PC-3 (cell line): ENCODE results near the gene CEP85L. TPM values are rescaled to one million over a fixed set of nuclear protein-coding genes. Genes with fewer than 3 reads are reported as not detected.
"Not testable (repeated sequence)": the region's sequence is repeated elsewhere in the genome, so short reads cannot be mapped to it uniquely, and the experiment has no call there.

ENCODE experiments used
- ATAC-seq: fragments of 200-7000 bp; cut with Tn5 transposase; 2 replicates; pipeline ENCODE4 v1.9.1; 2020; ENCODE audit warnings: mild to moderate bottlenecking, moderate library complexity
- BruUV-seq: library from RNA; stranded (reverse); fragments of 400-500 nt; replicated peaks from 2 replicates; lab custom pipeline; 2021; lab: Mats Ljungman, UMichigan
- CTCF ChIA-PET: fragments of 300-600 bp; sonication (Branson Sonifier 250); formaldehyde crosslinking; loops from one replicate; lab custom pipeline; 2022; ENCODE audit warnings: antibody characterized with exemption; lab: Charles Lee
- POLR2A ChIA-PET: fragments of 300-600 bp; sonication (Branson Sonifier 250); formaldehyde crosslinking; loops from one replicate; lab custom pipeline; 2022; ENCODE audit warnings: antibody characterized with exemption; ENCODE audit not compliant: unreplicated experiment; lab: Charles Lee
- DNase-seq: peaks from one replicate; pipeline ENCODE4 v3.0.0-alpha.2; 2015
- H2AFZ ChIP-seq: fragments of 300-600 bp; sonication (generic); 2 replicates; pipeline ENCODE4 v1.6.0; 2016; ENCODE audit warnings: antibody characterized with exemption, low read length
- H3F3A ChIP-seq: fragments of 300-600 bp; sonication (generic); one replicate; pipeline ENCODE4 v1.6.0; 2017; ENCODE audit warnings: antibody characterized with exemption, low read length, control low read depth, mild to moderate bottlenecking; ENCODE audit not compliant: unreplicated experiment
- H3K27ac ChIP-seq: fragments of 300-600 bp; sonication (generic); 2 replicates; pipeline ENCODE4 v1.5.1; 2016; ENCODE audit warnings: mild to moderate bottlenecking, low read length
- H3K27me3 ChIP-seq: fragments of 300-600 bp; sonication (generic); 2 replicates; pipeline ENCODE4 v1.6.1; 2016; ENCODE audit warnings: low read length, mixed read lengths
- H3K36me3 ChIP-seq: fragments of 300-600 bp; sonication (generic); 2 replicates; pipeline ENCODE4 v1.6.1; 2016; ENCODE audit warnings: low read depth, mixed run types, low read length, mixed read lengths
- H3K4me1 ChIP-seq: fragments of 300-600 bp; sonication (generic); 2 replicates; pipeline ENCODE4 v1.5.1; 2016; ENCODE audit warnings: low read length; ENCODE audit not compliant: insufficient read depth
- H3K4me2 ChIP-seq: fragments of 300-600 bp; sonication (generic); 2 replicates; pipeline ENCODE4 v1.6.0; 2016; ENCODE audit warnings: low read length
- H3K4me3 ChIP-seq: fragments of 300-600 bp; sonication (generic); 2 replicates; pipeline ENCODE4 v1.5.1; 2016; ENCODE audit warnings: mild to moderate bottlenecking, low read length, mixed read lengths
- H3K79me2 ChIP-seq: fragments of 300-600 bp; sonication (generic); 2 replicates; pipeline ENCODE4 v1.6.1; 2017; ENCODE audit warnings: low read length, mixed read lengths
- H3K9ac ChIP-seq: fragments of 300-600 bp; sonication (generic); 2 replicates; pipeline ENCODE4 v1.6.0; 2016; ENCODE audit warnings: mild to moderate bottlenecking, low read length
- H3K9me2 ChIP-seq: fragments of 300-600 bp; sonication (generic); replicated peaks from 2 replicates; pipeline ENCODE4 v1.6.1; 2016; ENCODE audit warnings: mixed run types, low read length, mixed read lengths
- H3K9me3 ChIP-seq: fragments of 300-600 bp; sonication (generic); 2 replicates; pipeline ENCODE4 v1.6.1; 2016; ENCODE audit warnings: low read length, mixed read lengths
- H4K20me1 ChIP-seq: fragments of 300-600 bp; sonication (generic); 2 replicates; pipeline ENCODE4 v1.6.1; 2016; ENCODE audit warnings: low read length, mixed read lengths
- EZH2 ChIP-seq: fragments of 300-600 bp; sonication (generic); IDR thresholded peaks from one replicate; pipeline ENCODE4 v1.6.1; 2017; ENCODE audit warnings: antibody characterized with exemption, mild to moderate bottlenecking, low read length; ENCODE audit not compliant: unreplicated experiment
- EZH2phosphoT487 ChIP-seq: fragments of 300-600 bp; sonication (generic); IDR thresholded peaks from 2 replicates; pipeline ENCODE4 v1.6.1; 2018; ENCODE audit warnings: mild to moderate bottlenecking, antibody characterized with exemption, low read length, borderline replicate concordance
- intact Hi-C: fragments of 100-400 bp; cut with micrococcal nuclease; formaldehyde crosslinking; loops from 2 replicates; pipeline ENCODE4 v1.9.0; 2023
- total RNA-seq: library from RNA; depleted of rRNA; stranded (reverse); fragments of >200 nt; gene quantifications from 2 replicates; pipeline ENCODE4 v1.2.3, GENCODE V29; 2014
- TF ChIP-seq, protein P1 (sequence below): fragments of 300-600 bp; sonication (generic); conservative IDR thresholded peaks from 2 replicates; pipeline ENCODE4 v1.5.1; 2017; ENCODE audit warnings: antibody characterized with exemption, low read depth, mild to moderate bottlenecking, low read length

Gene CEP85L
- total RNA-seq, 1 experiment from 2014 or later, result 7.8 TPM

DNA sequence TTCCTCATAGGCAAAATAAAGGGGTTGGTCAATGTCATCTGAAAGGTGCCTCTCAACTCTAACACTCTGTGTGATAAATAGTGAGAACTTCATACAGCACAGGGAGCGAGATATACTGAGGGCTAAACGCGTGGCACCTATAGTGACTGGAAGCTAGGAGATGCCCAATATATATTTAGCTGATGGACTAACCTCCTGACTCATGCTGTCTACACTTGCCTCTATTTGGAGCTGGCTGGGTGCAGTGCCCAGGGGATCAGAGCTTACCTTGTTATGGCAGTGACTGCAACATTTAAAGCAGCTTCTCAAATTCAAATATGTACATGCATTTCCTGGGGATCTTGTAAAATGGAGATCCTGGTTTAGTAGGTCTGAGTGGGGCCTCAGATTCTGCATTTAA lies 214.9 kb downstream of the CEP85L start:
- Histone ChIP-seq H3K27ac (no peak overlapping the region), H3K4me2 (no peak overlapping the region), H3F3A (no peaks in the 10 kb centered on the region), H3K27me3 (no peaks in the 10 kb centered on the region), H3K4me1 (no peaks in the 10 kb centered on the region), H2AFZ (no peak overlapping the region), H3K79me2 (no peaks in the 10 kb centered on the region), H3K9me3 (no peaks in the 10 kb centered on the region), H3K9ac (no peak overlapping the region), H3K9me2 (no peaks in the 10 kb centered on the region), H3K4me3 (no peak overlapping the region), H4K20me1 (no peaks in the 10 kb centered on the region), H3K36me3 (no peaks in the 10 kb centered on the region)
- POLR2A ChIA-PET, result no interaction called here
- CTCF ChIA-PET, result no interaction called here
- no TSS peak for BruUV-seq
- ATAC-seq, result no peak
- DNase-seq, result no peak
- intact Hi-C loops, result no loop called here
- TF ChIP-seq EZH2phosphoT487 (no peak), EZH2 (no peak)
- TF ChIP-seq, protein P1, sequence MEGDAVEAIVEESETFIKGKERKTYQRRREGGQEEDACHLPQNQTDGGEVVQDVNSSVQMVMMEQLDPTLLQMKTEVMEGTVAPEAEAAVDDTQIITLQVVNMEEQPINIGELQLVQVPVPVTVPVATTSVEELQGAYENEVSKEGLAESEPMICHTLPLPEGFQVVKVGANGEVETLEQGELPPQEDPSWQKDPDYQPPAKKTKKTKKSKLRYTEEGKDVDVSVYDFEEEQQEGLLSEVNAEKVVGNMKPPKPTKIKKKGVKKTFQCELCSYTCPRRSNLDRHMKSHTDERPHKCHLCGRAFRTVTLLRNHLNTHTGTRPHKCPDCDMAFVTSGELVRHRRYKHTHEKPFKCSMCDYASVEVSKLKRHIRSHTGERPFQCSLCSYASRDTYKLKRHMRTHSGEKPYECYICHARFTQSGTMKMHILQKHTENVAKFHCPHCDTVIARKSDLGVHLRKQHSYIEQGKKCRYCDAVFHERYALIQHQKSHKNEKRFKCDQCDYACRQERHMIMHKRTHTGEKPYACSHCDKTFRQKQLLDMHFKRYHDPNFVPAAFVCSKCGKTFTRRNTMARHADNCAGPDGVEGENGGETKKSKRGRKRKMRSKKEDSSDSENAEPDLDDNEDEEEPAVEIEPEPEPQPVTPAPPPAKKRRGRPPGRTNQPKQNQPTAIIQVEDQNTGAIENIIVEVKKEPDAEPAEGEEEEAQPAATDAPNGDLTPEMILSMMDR, result no peak

DNA sequence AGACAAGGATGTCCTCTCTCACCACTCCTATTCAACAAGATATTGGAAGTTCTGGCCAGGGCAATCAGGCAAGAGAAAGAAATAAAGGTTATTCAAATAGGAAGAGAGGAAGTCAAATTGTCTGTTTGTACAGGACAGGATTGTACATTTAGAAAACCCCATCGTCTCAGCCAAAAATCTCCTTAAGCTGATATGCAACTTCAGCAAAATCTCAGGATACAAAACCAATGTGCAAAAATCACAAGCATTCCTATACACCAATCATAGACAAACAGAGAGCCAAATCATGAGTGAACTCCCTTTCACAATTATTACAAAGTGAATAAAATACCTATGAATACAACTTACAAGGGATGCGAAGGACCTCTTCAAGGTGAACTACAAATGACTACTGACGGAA lies 217.2 kb downstream of the CEP85L start:
- H2AFZ ChIP-seq, H3K9me2 ChIP-seq, H3K9ac ChIP-seq, POLR2A ChIA-PET, H3K4me3 ChIP-seq, H4K20me1 ChIP-seq, H3K9me3 ChIP-seq, H3K79me2 ChIP-seq, H3K27ac ChIP-seq, H3K36me3 ChIP-seq, H3K27me3 ChIP-seq, DNase-seq, ATAC-seq, H3F3A ChIP-seq, CTCF ChIA-PET, BruUV-seq, H3K4me1 ChIP-seq, intact Hi-C loops, H3K4me2 ChIP-seq: not testable (repeated sequence)

DNA sequence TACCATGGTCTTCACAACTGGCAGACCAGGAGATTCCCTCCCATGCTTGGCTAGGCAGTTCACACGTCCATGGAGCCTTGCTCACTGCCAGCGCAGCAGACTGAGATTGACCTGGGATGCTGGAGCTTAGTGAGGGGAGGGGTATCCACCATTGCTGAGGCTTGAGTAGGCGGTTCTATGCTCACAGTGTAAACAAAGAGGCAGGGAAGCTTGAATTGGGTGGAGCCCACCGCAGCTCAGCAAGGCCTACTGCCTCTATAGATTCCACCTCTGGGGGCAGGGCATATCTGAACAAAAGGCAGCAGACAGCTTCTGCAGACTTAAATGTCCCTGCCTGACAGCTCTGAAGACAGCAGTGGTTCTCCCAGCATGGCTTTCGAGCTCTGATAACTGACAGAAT lies 230.1 kb downstream of the CEP85L start:
- H3K79me2 ChIP-seq, H3K36me3 ChIP-seq, H4K20me1 ChIP-seq, H3K27me3 ChIP-seq, BruUV-seq, H3F3A ChIP-seq, H3K4me1 ChIP-seq, H2AFZ ChIP-seq, ATAC-seq, DNase-seq, H3K4me3 ChIP-seq, H3K9me3 ChIP-seq, intact Hi-C loops, H3K27ac ChIP-seq, H3K9me2 ChIP-seq, H3K9ac ChIP-seq, POLR2A ChIA-PET, CTCF ChIA-PET, H3K4me2 ChIP-seq: not testable (repeated sequence)
